HCT116 (cell line): ENCODE data around the gene ELP1. TPM values are rescaled to one million over a fixed set of nuclear protein-coding genes. Genes with fewer than 3 reads are reported as not detected.

Source experiments
- ATAC-seq: fragments of 200-7000 bp; cut with Tn5 transposase; 2 replicates; pipeline ENCODE4 v1.9.1; 2020; ENCODE audit warnings: mild to moderate bottlenecking, moderate library complexity
- BruUV-seq: library from RNA; stranded (reverse); fragments of 400-500 nt; replicated peaks from 2 replicates; lab custom pipeline; 2021; lab: Mats Ljungman, UMichigan
- CTCF ChIA-PET: fragments of 300-600 bp; sonication (Branson Sonifier 250); formaldehyde crosslinking; loops from one replicate; lab custom pipeline; 2021; ENCODE audit warnings: antibody characterized with exemption; lab: Charles Lee
- POLR2A ChIA-PET: fragments of 300-600, 350-600 bp; sonication (Branson Sonifier 250); formaldehyde crosslinking; loops from one replicate; lab custom pipeline; 2021; ENCODE audit warnings: antibody characterized with exemption; lab: Charles Lee
- RAD21 ChIA-PET, 2 experiments: fragments of 300-600 bp; sonication (Branson Sonifier 250); formaldehyde crosslinking; loops; one replicate each; lab custom pipeline; 2023; ENCODE audit warnings: low total read pairs in 2 of 2; ENCODE audit not compliant: uncharacterized antibody in 2 of 2, unreplicated experiment in 2 of 2, low non-redundant PET in 1 of 2; lab: Charles Lee
- DNase-seq: peaks from one replicate; pipeline ENCODE4 v3.0.0-alpha.2; 2010; ENCODE audit warnings: low read depth, low spot score
- H2AFZ ChIP-seq: fragments of 200-600 bp; shearing (Covaris generic), sonication (generic); 2 replicates; pipeline ENCODE4 v1.6.1; 2017; ENCODE audit warnings: low read depth, mixed run types, mixed read lengths, antibody characterized with exemption, low read length; ENCODE audit not compliant: poor library complexity, severe bottlenecking
- H3K27ac ChIP-seq: 2 replicates; pipeline ENCODE4 v1.5.1; 2012; ENCODE audit warnings: low read depth, low read length
- H3K27me3 ChIP-seq: fragments of 200-600 bp; sonication (generic); 2 replicates; pipeline ENCODE4 v1.6.1; 2016; ENCODE audit warnings: mixed run types, low read length, mixed read lengths; ENCODE audit not compliant: insufficient read depth
- H3K36me3 ChIP-seq, 2 experiments: fragments of 200-500 bp in 1 of 2; fragments of 200-600 bp in 1 of 2; sonication (Bioruptor generic) in 1 of 2; sonication (generic) in 1 of 2; 2 replicates each; pipeline versions ENCODE4 v1.5.1 to v1.6.1; 2014 to 2016; ENCODE audit warnings: low read length in 2 of 2, inconsistent platforms in 1 of 2, mixed read lengths in 1 of 2, mixed run types in 1 of 2; ENCODE audit not compliant: insufficient read depth in 2 of 2, control insufficient read depth in 1 of 2
- H3K4me1 ChIP-seq, 2 experiments: fragments of 200-600 bp in 1 of 2; sonication (generic) in 1 of 2; 2 replicates each; pipeline versions ENCODE4 v1.5.1 to v1.6.1; 2012 to 2017; ENCODE audit warnings: low read length in 2 of 2, inconsistent platforms in 1 of 2, mild to moderate bottlenecking in 1 of 2, mixed read lengths in 1 of 2, mixed run types in 1 of 2, moderate library complexity in 1 of 2; ENCODE audit not compliant: insufficient read depth in 2 of 2, control insufficient read depth in 1 of 2
- H3K4me2 ChIP-seq: fragments of 200-600 bp; sonication (generic); 2 replicates; pipeline ENCODE4 v1.6.1; 2017; ENCODE audit warnings: mixed run types, low read length, mixed read lengths
- H3K4me3 ChIP-seq, 2 experiments: fragments of 200-600 bp in 1 of 2; sonication (generic) in 1 of 2; replicated peaks in 1 of 2; 2 replicates each; pipeline ENCODE4 v1.5.1; 2011 to 2016; ENCODE audit warnings: low read length in 2 of 2, control low read depth in 1 of 2, low read depth in 1 of 2, mild to moderate bottlenecking in 1 of 2, mixed read lengths in 1 of 2, mixed run types in 1 of 2
- H3K79me2 ChIP-seq: fragments of 200-600 bp; sonication (generic); 2 replicates; pipeline ENCODE4 v1.6.1; 2017; ENCODE audit warnings: mild to moderate bottlenecking, mixed run types, low read length, moderate library complexity, mixed read lengths; ENCODE audit not compliant: insufficient read depth
- H3K9ac ChIP-seq: fragments of 200-600 bp; sonication (generic); 2 replicates; pipeline ENCODE4 v1.6.1; 2016; ENCODE audit warnings: low read length, mixed read lengths
- H3K9me2 ChIP-seq: fragments of 200-600 bp; sonication (generic), shearing (Covaris generic); 2 replicates; pipeline ENCODE4 v1.6.1; 2017; ENCODE audit warnings: mixed run types, mild to moderate bottlenecking, moderate library complexity; ENCODE audit not compliant: insufficient read depth
- H3K9me3 ChIP-seq, 2 experiments: fragments of 200-500 bp in 1 of 2; fragments of 200-600 bp in 1 of 2; sonication (Bioruptor generic) in 1 of 2; sonication (generic) in 1 of 2; 2 replicates each; pipeline ENCODE4 v1.6.1; 2014 to 2017; ENCODE audit warnings: low read length in 2 of 2, mixed read lengths in 2 of 2, inconsistent platforms in 1 of 2, low read depth in 1 of 2, mild to moderate bottlenecking in 1 of 2, mixed run types in 1 of 2, moderate library complexity in 1 of 2; ENCODE audit not compliant: control insufficient read depth in 1 of 2, insufficient read depth in 1 of 2
- H4K20me1 ChIP-seq: fragments of 200-600 bp; sonication (generic), shearing (Covaris generic); 2 replicates; pipeline ENCODE4 v1.6.1; 2017; ENCODE audit warnings: mixed run types, mild to moderate bottlenecking, moderate library complexity; ENCODE audit not compliant: insufficient read depth
- EZH2 ChIP-seq: fragments of 200-600 bp; sonication (generic); IDR thresholded peaks from 2 replicates; pipeline ENCODE4 v1.6.1; 2017; ENCODE audit warnings: antibody characterized with exemption, mixed run types
- POLR2AphosphoS5 ChIP-seq: IDR thresholded peaks from 2 replicates; pipeline ENCODE4 v1.6.1; 2011; ENCODE audit warnings: mild to moderate bottlenecking, low read depth, low read length, moderate library complexity
- RAD21 ChIP-seq: IDR thresholded peaks from 2 replicates; pipeline ENCODE4 v1.6.1; 2012; ENCODE audit warnings: low read depth, mild to moderate bottlenecking
- YY1 ChIP-seq: IDR thresholded peaks from 2 replicates; pipeline ENCODE4 v1.6.1; 2011; ENCODE audit warnings: low read length, low read depth, moderate library complexity, mild to moderate bottlenecking; ENCODE audit not compliant: insufficient replicate concordance; ENCODE audit errors: extremely low read depth
- intact Hi-C: fragments of 100-400 bp; cut with micrococcal nuclease; formaldehyde crosslinking; loops from 2 replicates; pipeline ENCODE4 v1.10.0; 2022
- total RNA-seq: library from RNA; stranded (reverse); gene quantifications from one replicate; pipeline ENCODE4 v1.2.1, GENCODE V29; 2021; ENCODE audit not compliant: unreplicated experiment
- TF ChIP-seq, protein P1 (sequence below): IDR thresholded peaks from 2 replicates; pipeline ENCODE4 v1.6.1; 2012
- TF ChIP-seq, protein P2 (sequence below): IDR thresholded peaks from 2 replicates; pipeline ENCODE4 v1.6.1; 2012; ENCODE audit warnings: low read depth

Gene ELP1
- total RNA-seq, 1 experiment from 2014 or later: 28.8 TPM

DNA sequence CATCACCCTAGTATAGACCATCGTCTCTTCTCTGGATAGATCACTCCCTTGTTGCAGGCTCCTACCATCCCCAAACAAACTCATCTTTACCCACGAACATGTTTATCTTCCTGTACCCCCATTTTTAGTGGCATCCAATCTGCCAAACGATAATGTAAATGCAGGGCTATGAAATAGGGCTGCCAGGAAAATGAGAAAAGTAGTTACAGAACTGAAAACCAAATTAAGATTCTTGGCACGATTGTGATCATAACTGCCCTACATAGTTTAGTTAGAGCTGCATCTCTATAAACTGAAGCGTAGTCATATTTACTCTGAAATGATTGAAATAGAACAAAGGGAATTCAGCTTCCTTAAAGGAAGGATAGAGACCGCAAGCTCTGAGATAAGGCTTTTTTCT lies 26.4 kb upstream of the ELP1 start:
- ChIA-PET RAD21 (no interaction called here), CTCF (no interaction called here), POLR2A (no interaction called here)
- Histone ChIP-seq H3K4me1 (no peaks in the 10 kb centered on the region), H3K9me3 (no peaks in the 10 kb centered on the region), H3K27ac (no peak overlapping the region), H2AFZ (no peak overlapping the region), H4K20me1 (no peaks in the 10 kb centered on the region), H3K9ac (no peak overlapping the region), H3K27me3 (no peaks in the 10 kb centered on the region), H3K4me2 (no peak overlapping the region), H3K79me2 (no peaks in the 10 kb centered on the region; the same call in 1 of the 2 replicates), H3K9me2 (no peaks in the 10 kb centered on the region), H3K36me3 (peaks cover 5 to 9% of the 10 kb centered on the region in 2 experiments; a peak in 3 of 4 replicates), H3K4me3 (no peak overlapping the region)
- BruUV-seq: no TSS peak
- intact Hi-C loops: no loop called here
- TF ChIP-seq, protein P1, sequence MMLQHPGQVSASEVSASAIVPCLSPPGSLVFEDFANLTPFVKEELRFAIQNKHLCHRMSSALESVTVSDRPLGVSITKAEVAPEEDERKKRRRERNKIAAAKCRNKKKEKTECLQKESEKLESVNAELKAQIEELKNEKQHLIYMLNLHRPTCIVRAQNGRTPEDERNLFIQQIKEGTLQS: no peak
- TF ChIP-seq YY1 (no peak), EZH2 (no peak), POLR2AphosphoS5 (no peak), RAD21 (no peak)
- TF ChIP-seq, protein P2, sequence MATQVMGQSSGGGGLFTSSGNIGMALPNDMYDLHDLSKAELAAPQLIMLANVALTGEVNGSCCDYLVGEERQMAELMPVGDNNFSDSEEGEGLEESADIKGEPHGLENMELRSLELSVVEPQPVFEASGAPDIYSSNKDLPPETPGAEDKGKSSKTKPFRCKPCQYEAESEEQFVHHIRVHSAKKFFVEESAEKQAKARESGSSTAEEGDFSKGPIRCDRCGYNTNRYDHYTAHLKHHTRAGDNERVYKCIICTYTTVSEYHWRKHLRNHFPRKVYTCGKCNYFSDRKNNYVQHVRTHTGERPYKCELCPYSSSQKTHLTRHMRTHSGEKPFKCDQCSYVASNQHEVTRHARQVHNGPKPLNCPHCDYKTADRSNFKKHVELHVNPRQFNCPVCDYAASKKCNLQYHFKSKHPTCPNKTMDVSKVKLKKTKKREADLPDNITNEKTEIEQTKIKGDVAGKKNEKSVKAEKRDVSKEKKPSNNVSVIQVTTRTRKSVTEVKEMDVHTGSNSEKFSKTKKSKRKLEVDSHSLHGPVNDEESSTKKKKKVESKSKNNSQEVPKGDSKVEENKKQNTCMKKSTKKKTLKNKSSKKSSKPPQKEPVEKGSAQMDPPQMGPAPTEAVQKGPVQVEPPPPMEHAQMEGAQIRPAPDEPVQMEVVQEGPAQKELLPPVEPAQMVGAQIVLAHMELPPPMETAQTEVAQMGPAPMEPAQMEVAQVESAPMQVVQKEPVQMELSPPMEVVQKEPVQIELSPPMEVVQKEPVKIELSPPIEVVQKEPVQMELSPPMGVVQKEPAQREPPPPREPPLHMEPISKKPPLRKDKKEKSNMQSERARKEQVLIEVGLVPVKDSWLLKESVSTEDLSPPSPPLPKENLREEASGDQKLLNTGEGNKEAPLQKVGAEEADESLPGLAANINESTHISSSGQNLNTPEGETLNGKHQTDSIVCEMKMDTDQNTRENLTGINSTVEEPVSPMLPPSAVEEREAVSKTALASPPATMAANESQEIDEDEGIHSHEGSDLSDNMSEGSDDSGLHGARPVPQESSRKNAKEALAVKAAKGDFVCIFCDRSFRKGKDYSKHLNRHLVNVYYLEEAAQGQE: no peak
- DNase-seq (no peak), ATAC-seq (no peak)
